Gastrocnemius medialis (tissue), 4 donors: ENCODE results near the gene LRIG1. TPM values are rescaled to one million over a fixed set of nuclear protein-coding genes. Genes with fewer than 3 reads are reported as not detected.

ENCODE experiments used
- ATAC-seq, 2 donors: fragments of 150-250 bp; one replicate each; pipeline ENCODE4 v1.9.1; 2016
- DNase-seq, 2 donors: peaks; one replicate each; pipeline ENCODE4 v3.0.0-alpha.2; 2019
- H3K27ac ChIP-seq, 4 donors: fragments of 200-600 bp; sonication (generic); 1 replicate in 1 of 4; 2 replicates in 3 of 4; pipeline ENCODE4 v1.5.1; 2016 to 2018; ENCODE audit warnings: mild to moderate bottlenecking in 2 of 4, moderate library complexity in 1 of 4
- H3K27me3 ChIP-seq, 3 donors: fragments of 200-600 bp; sonication (generic) in 2 of 3; 1 replicate in 1 of 3; 2 replicates in 2 of 3; pipeline versions ENCODE4 v1.5.1 to v1.6.0; 2016 to 2019; ENCODE audit warnings: mild to moderate bottlenecking in 1 of 3, moderate library complexity in 1 of 3
- H3K36me3 ChIP-seq, 2 donors: fragments of 200-600 bp; sonication (generic) in 1 of 2; one replicate each; pipeline ENCODE4 v1.5.1; 2017 to 2018
- H3K4me1 ChIP-seq, 2 donors: fragments of 200-600 bp; sonication (generic) in 1 of 2; one replicate each; pipeline ENCODE4 v1.5.1; 2016 to 2017; ENCODE audit warnings: mild to moderate bottlenecking in 2 of 2
- H3K4me3 ChIP-seq, 4 donors: fragments of 200-600 bp; sonication (generic) in 3 of 4; 1 replicate in 1 of 4; 2 replicates in 3 of 4; pipeline ENCODE4 v1.5.1; 2016 to 2019; ENCODE audit warnings: mild to moderate bottlenecking in 2 of 4
- H3K9me3 ChIP-seq, 3 donors: fragments of 200-600 bp; sonication (generic) in 2 of 3; 1 replicate in 1 of 3; 2 replicates in 2 of 3; pipeline ENCODE4 v1.5.1; 2016 to 2019
- CTCF ChIP-seq, 5 experiments: fragments of 450-650 bp in 3 of 5; fragments of 200-600 bp in 2 of 5; sonication (generic) in 2 of 5; IDR thresholded peaks in 4 of 5; conservative IDR thresholded peaks in 1 of 5; 1 replicate in 4 of 5; 2 replicates in 1 of 5; pipeline ENCODE4 v1.5.1; 2016 to 2019; ENCODE audit warnings: antibody characterized with exemption in 5 of 5, mild to moderate bottlenecking in 3 of 5, moderate library complexity in 3 of 5
- POLR2A ChIP-seq, 2 donors: fragments of 450-650 bp; IDR thresholded peaks; one replicate each; pipeline ENCODE4 v1.6.1; 2017; ENCODE audit warnings: antibody characterized with exemption in 2 of 2, mild to moderate bottlenecking in 2 of 2, moderate library complexity in 2 of 2
- in situ Hi-C, 4 donors: fragments of 200-750 bp; cut with MboI; loops; one replicate each; pipeline versions ENCODE4 v1.15.0 to v1.8.0; 2017; ENCODE audit warnings: low sequenced_read_pairs in 4 of 4
- intact Hi-C: fragments of 100-400 bp; cut with DNase I; formaldehyde crosslinking; loops from one replicate; pipeline ENCODE4 v1.15.1; 2023; ENCODE audit warnings: low total_unique reads
- total RNA-seq, 4 donors: library from RNA; depleted of rRNA; stranded (reverse); fragments of >200 nt; gene quantifications; one replicate each; pipeline versions ENCODE4 v1.1.0 to v1.2.3, GENCODE V29; 2016

Gene LRIG1
- total RNA-seq, 4 donors from 2014 or later, result 45.3 to 103 (median 58.6) TPM

- Histone ChIP-seq H3K27me3 (no peaks in the 10 kb centered on the region), H3K4me1 (peaks cover 7 to 8% of the 10 kb centered on the region in 2 donors), H3K9me3 (no peaks in the 10 kb centered on the region), H3K27ac (no peak overlapping the region), H3K36me3 (peaks cover 5 to 87% of the 10 kb centered on the region in 2 donors), H3K4me3 (no peak overlapping the region)
- in situ Hi-C loops (loop anchor here in 1 of 4 donors (10.0 kb wide), 1 partner anchor 107 kb away; no protein-coding TSS in a partner anchor), intact Hi-C loops (no loop called here)
- DNase-seq, result peak in 1 of 2 donors; percentile 52
- TF ChIP-seq CTCF (IDR thresholded peaks at IDR 0.05 in 4 of 5, conservative IDR thresholded peaks at IDR 0.05 in 1 of 5), result no peak
- no peak for TF ChIP-seq POLR2A (IDR thresholded peaks at IDR 0.05)
- peak; percentile 51 to 70 for ATAC-seq
Measured at GRCh38 chr3:66381626-66382025, 119.2 kb downstream of the LRIG1 start.

GRCh38 chr3:66380200-66380932 lies 120.5 kb downstream of the LRIG1 start:
- in situ Hi-C loops, result loop anchor here in 1 of 4 donors (10.0 kb wide), 1 partner anchor 106 kb away; no protein-coding TSS in a partner anchor

GRCh38 chr3:66379565-66379964 lies 121.3 kb downstream of the LRIG1 start:
- no peak overlapping the region for H3K27ac ChIP-seq
- ATAC-seq (no peak), DNase-seq (no peak)
- no peak for TF ChIP-seq POLR2A (IDR thresholded peaks at IDR 0.05)
- TF ChIP-seq CTCF (IDR thresholded peaks at IDR 0.05 in 4 of 5, conservative IDR thresholded peaks at IDR 0.05 in 1 of 5), result no peak
- H3K36me3 ChIP-seq, result peaks cover 2 to 69% of the 10 kb centered on the region in 2 donors
- no peaks in the 10 kb centered on the region for H3K27me3 ChIP-seq
- no peaks in the 10 kb centered on the region for H3K9me3 ChIP-seq
- intact Hi-C loops, result no loop called here
- no peak overlapping the region for H3K4me3 ChIP-seq
- in situ Hi-C loops, result loop anchor here in 1 of 4 donors (10.0 kb wide), 1 partner anchor 105 kb away; no protein-coding TSS in a partner anchor
- H3K4me1 ChIP-seq, result peaks cover 8 to 12% of the 10 kb centered on the region in 2 donors

More at GRCh38 chr3:66380200-66380932, 120.5 kb downstream of the LRIG1 start:
- peaks cover 8 to 12% of the 10 kb centered on the region in 2 donors for H3K4me1 ChIP-seq
- H3K27me3 ChIP-seq, result no peaks in the 10 kb centered on the region
- H3K4me3 ChIP-seq, result no peak overlapping the region
- TF ChIP-seq POLR2A (IDR thresholded peaks at IDR 0.05) (no peak), CTCF (IDR thresholded peaks at IDR 0.05 in 4 of 5, conservative IDR thresholded peaks at IDR 0.05 in 1 of 5) (no peak)
- intact Hi-C loops, result no loop called here
- H3K27ac ChIP-seq, result no peak overlapping the region
- no peaks in the 10 kb centered on the region for H3K9me3 ChIP-seq
- peaks cover 2 to 77% of the 10 kb centered on the region in 2 donors for H3K36me3 ChIP-seq
- ATAC-seq (no peak), DNase-seq (no peak)

- DNase-seq (no peak), ATAC-seq (no peak)
- peaks cover 2 to 56% of the 10 kb centered on the region in 2 donors for H3K36me3 ChIP-seq
- H3K4me1 ChIP-seq, result peaks cover 8 to 12% of the 10 kb centered on the region in 2 donors
- TF ChIP-seq CTCF (IDR thresholded peaks at IDR 0.05 in 4 of 5, conservative IDR thresholded peaks at IDR 0.05 in 1 of 5) (peak in 3 of 5 experiments; percentile 13 to 37 (median 17)), POLR2A (IDR thresholded peaks at IDR 0.05) (no peak)
- H3K27ac ChIP-seq, result no peak overlapping the region
- intact Hi-C loops, result no loop called here
- in situ Hi-C loops, result loop anchor here in 1 of 4 donors (10.0 kb wide), 1 partner anchor 103 kb away; no protein-coding TSS in a partner anchor
- no peak overlapping the region for H3K4me3 ChIP-seq
- H3K9me3 ChIP-seq, result no peaks in the 10 kb centered on the region
- H3K27me3 ChIP-seq, result no peaks in the 10 kb centered on the region
Measured at GRCh38 chr3:66378256-66378655, 122.6 kb downstream of the LRIG1 start.
